HG02623 (cell line): Measurements from ENCODE around the gene TMEM238.
"Not testable (repeated sequence)": the region's sequence is repeated elsewhere in the genome, so short reads cannot be mapped to it uniquely, and the experiment has no call there.

Experiments
- ATAC-seq: cut with Tn5 transposase; IDR thresholded peaks from one replicate; pipeline ENCODE4 v1.9.1; 2021; ENCODE audit warnings: moderate library complexity; ENCODE audit not compliant: unreplicated experiment

Gene TMEM238

DNA sequence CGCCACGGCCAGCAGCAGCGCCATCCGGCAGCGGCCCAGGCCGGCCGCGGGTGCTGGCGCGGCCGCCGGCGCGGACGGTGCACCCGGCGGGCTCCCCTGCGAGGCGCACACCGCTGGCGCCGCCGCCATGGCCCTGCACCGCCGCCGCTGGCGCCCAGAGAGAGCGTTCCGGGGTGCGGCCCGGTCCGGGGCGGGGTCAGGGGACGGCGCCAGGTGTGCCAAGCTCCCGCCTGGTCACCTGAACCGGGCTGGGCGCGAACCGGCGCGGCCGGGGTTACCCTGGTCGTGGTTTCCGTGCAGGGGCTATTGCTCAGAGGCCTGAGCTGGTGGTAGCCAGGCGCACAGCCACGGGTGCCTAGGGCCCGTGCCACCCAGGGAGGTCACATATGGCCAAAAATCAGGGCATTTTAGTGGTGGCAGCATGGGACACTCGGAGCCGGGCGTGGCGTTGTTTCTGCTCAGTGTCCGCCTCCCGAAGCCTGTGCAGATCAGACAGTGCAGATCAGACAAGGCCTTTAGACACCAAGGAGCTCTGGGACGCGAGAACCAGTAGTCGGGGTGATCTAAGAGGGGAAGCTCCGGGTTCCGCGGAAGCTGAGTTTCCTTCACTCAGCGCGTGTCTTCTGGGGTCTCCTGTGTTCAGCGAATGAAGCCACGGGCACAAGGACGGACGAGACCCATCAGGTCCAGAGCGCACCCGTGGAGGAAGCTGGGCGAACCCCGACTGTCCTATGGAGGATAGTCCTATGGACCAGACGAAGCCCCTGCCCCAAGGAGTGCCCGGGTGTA lies at the start of gene TMEM238:
Gene TMEM238 (minus strand): TSS at position 162 of the 789 bp plus-strand sequence. CDS start 33 bp downstream, at position 129.
- no peak for ATAC-seq

- ATAC-seq: no peak
Observed at GRCh38 chr19:55433292-55433691, 49.2 kb upstream of the TMEM238 start.

- ATAC-seq: no peak
Observed at GRCh38 chr19:55432241-55432959, 48.3 kb upstream of the TMEM238 start.

- no peak for ATAC-seq
Observed at GRCh38 chr19:55431183-55431582, 47.1 kb upstream of the TMEM238 start.

GRCh38 chr19:55426042-55426441 lies 42.0 kb upstream of the TMEM238 start:
- ATAC-seq: no peak

GRCh38 chr19:55424518-55424917 lies 40.4 kb upstream of the TMEM238 start:
- no peak for ATAC-seq

DNA sequence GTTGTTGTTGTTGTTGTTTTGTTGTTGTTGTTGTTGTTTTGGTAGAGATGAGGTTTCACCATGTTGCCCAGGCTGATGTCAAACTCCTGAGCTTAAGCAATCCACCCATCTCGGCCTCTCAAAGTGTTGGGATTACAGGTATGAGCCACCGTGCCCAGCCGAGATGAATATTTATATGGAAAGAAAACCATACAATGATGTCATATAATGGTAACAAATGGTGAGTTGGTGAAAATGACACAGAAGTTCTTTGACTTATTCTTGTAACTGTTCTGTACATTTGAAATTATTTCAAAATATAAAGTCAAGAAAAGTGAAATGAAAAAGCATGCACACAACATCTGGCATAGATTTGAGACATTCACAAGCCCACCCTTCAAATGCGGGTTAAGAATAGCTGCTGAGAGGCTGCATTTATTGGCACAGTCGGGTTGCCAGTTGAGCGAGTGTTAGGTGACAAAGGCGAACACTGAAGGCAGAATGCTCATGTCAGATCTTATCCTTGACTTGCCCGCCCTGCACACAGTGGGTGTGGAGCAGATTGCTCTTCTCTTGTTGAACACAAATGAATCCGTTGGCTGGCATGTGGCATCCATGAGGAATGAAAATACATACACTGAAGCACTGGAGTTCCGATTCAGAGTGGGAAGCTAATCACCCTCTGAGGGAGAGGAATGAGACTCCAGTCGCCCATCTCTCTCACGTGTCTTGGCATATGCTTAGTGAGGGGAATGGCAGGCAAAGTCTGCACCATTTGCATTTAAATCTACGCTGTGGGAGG lies 39.3 kb upstream of the TMEM238 start:
- no peak for ATAC-seq

GRCh38 chr19:55421281-55421680 lies 37.2 kb upstream of the TMEM238 start:
- ATAC-seq: not testable (repeated sequence)

- no peak for ATAC-seq
Observed at GRCh38 chr19:55419624-55420236, 35.6 kb upstream of the TMEM238 start.

GRCh38 chr19:55419103-55419502 lies 35.0 kb upstream of the TMEM238 start:
- ATAC-seq: no peak

DNA sequence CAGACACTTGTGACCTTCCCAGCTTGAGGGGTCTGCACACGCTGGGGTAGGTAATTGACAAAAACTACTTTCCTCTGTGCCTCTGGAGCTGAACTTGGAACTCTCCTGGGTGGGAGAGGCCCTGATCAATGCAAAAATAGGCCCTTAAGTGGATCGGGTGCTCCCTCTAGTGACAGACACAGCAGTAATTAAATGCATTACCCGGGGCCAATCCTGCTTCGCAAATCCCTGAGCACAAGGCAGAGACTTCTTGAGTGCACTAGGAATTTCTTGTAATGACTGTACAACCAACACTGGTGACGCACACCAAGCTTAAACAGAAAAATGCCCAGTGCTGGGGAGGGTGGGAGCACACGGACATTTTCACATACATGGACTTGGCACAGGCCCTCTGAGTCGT lies 34.1 kb upstream of the TMEM238 start:
- no peak for ATAC-seq

- no peak for ATAC-seq
Observed at GRCh38 chr19:55410168-55410567, 26.1 kb upstream of the TMEM238 start.

GRCh38 chr19:55409179-55409578 lies 25.1 kb upstream of the TMEM238 start:
- not testable (repeated sequence) for ATAC-seq

GRCh38 chr19:55408533-55408872 lies 24.4 kb upstream of the TMEM238 start:
- no peak for ATAC-seq

DNA sequence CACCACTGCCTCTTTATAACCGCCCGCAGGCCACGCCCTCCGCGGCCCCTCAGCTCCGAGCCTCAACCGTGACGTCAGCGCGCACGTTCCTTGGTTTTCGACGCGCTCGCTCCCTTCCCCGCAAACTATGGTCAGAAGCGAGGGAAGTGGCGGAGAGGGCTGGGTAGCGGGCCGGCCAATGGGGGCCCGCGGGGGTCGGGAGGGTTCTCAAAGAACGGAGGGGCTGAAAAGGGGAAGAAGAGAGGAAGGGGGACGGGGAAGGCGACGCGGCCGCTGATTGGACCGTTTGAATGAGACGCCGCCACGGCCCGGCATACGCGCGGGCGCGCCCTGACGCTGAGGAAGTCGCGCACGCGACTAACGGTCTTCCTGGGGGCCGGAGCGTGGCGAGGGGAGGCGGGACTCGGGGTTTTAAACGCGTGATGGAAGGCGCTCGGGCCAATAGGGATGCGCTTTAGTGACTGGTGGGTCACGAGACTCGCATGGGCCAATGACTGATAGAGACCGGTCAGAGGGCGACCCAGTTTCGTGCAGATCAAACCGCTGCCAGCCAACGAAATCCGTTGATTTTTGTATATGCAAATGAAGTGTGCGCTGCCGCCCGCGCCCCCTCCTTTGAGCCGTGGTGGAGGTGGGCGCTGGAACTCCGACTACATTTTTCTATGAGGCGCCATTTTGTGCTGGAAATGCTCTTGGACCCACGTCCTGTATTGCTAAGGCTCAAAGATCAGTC lies 23.9 kb upstream of the TMEM238 start:
- ATAC-seq: peak; percentile 86

GRCh38 chr19:55407550-55407799 lies 23.4 kb upstream of the TMEM238 start, which contains the start of gene UBE2S:
Gene UBE2S, minus strand, starts transcription at chr19:55407788. Its CDS starts 199 bp downstream, at chr19:55407589.
- ATAC-seq: peak; percentile 58

- peak; percentile 6 for ATAC-seq
Observed at GRCh38 chr19:55406826-55407549, 22.9 kb upstream of the TMEM238 start.

DNA sequence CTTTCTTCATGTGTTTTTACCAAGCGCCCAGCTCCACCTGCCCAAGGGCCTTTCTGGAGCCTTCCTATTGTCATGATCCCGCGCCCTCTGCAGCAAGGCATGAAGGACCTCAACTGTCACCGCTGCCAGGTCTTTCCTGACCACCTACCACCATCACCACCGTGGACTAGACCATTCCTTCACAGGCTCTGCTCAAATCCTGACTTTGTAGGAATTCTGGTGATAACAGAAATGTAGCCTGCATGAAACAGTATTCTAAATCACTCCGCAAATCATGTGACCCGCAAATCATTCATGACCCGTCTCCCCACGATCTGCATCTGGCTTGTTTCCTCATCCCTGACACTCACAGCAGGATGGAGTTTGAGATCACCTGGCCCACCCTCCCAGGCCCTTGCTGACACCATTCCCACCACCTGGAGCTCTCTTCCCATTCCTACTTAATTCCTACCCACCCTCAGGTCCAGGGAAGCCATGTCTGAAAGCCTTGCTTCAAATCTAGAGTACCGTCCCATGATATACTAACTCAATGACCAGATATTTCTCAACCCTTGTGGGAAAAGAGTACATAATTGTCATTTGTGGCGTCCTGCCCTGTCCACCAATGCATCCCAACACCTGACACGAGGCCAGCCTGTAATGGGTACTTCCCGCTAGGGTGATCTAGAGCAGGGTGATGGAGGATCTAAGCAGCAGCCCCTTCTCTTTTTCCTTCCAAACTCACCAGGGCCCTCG lies 22.2 kb upstream of the TMEM238 start:
- no peak for ATAC-seq

- no peak for ATAC-seq
Observed at GRCh38 chr19:55405638-55406037, 21.5 kb upstream of the TMEM238 start.
